Vagina (tissue), 2 donors: ENCODE data around the gene ACTN4.

ENCODE experiments used
- CTCF ChIP-seq, 3 experiments: fragments of 450-650 bp in 2 of 3; fragments of 200-600 bp in 1 of 3; sonication (generic) in 1 of 3; IDR thresholded peaks; one replicate each; pipeline ENCODE4 v1.5.1; 2017 to 2019; ENCODE audit warnings: antibody characterized with exemption in 3 of 3, mild to moderate bottlenecking in 2 of 3, moderate library complexity in 2 of 3
- POLR2A ChIP-seq, 2 donors: fragments of 450-650 bp; IDR thresholded peaks; one replicate each; pipeline ENCODE4 v1.6.1; 2017; ENCODE audit warnings: antibody characterized with exemption in 2 of 2, mild to moderate bottlenecking in 2 of 2, moderate library complexity in 2 of 2
- POLR2AphosphoS5 ChIP-seq, 2 donors: sonication (generic); formaldehyde crosslinking; IDR thresholded peaks; one replicate each; pipeline ENCODE4 v1.9.0; 2017; ENCODE audit warnings: antibody characterized with exemption in 2 of 2, mild to moderate bottlenecking in 2 of 2, low read depth in 1 of 2; ENCODE audit not compliant: insufficient read depth in 1 of 2

- peak in 1 of 2 donors; percentile 93 for TF ChIP-seq POLR2AphosphoS5 (IDR thresholded peaks at IDR 0.05; ENCODE audit: insufficient read depth in 1 of 2, low read depth in 1 of 2)
- TF ChIP-seq CTCF (IDR thresholded peaks at IDR 0.05), result no peak
- TF ChIP-seq POLR2A (IDR thresholded peaks at IDR 0.05), result no peak
These were observed 11.2 kb downstream of the ACTN4 start for GRCh38 chr19:38658462-38659306.
